Measurements from ENCODE around the gene PCBP1. TPM values are rescaled to one million over a fixed set of nuclear protein-coding genes. Genes with fewer than 3 reads are reported as not detected.

PCBP1 gene
- total RNA-seq, 1 experiment from 2014 or later: 88.4 TPM

Other genes with a start within 250 kb of the PCBP1 start
- gene SNRNP27, start 193.5 kb upstream of the PCBP1 start, total RNA-seq (2014; rRNA removed; shearing (Covaris generic)): 105 and 107 TPM in 2 replicates
- gene MXD1, start 172.4 kb upstream of the PCBP1 start, total RNA-seq (2014; rRNA removed; shearing (Covaris generic)): 5.2 and 5.3 TPM in 2 replicates
- 0.51 and 0.95 TPM in 2 replicates for gene ASPRV1, start 125.8 kb upstream of the PCBP1 start, total RNA-seq (2014; rRNA removed; shearing (Covaris generic))
- gene C2orf42, start 103.5 kb downstream of the PCBP1 start, total RNA-seq (2014; rRNA removed; shearing (Covaris generic)): 16.2 and 16.7 TPM in 2 replicates
- 148 and 189 TPM in 2 replicates for gene TIA1, start 161.2 kb downstream of the PCBP1 start, total RNA-seq (2014; rRNA removed; shearing (Covaris generic))
- 47.8 and 50.0 TPM in 2 replicates for gene PCYOX1, start 170.7 kb downstream of the PCBP1 start, total RNA-seq (2014; rRNA removed; shearing (Covaris generic))
- gene SNRPG, start 206.3 kb downstream of the PCBP1 start, total RNA-seq (2014; rRNA removed; shearing (Covaris generic)): 646 and 678 TPM in 2 replicates
- 78.7 and 80.9 TPM in 2 replicates for gene FAM136A, start 214.6 kb downstream of the PCBP1 start, total RNA-seq (2014; rRNA removed; shearing (Covaris generic))